CD4-positive, alpha-beta T cell treated with Interleukin-4 for 4 hours (primary cell): ENCODE data around the gene METTL27.
"Not testable (repeated sequence)": the region's sequence is repeated elsewhere in the genome, so short reads cannot be mapped to it uniquely, and the experiment has no call there.

Experiments used
- DNase-seq: peaks from one replicate; pipeline ENCODE4 v3.0.0-alpha.2; 2020

Gene METTL27

GRCh38 chr7:73817121-73817520 is 25.2 kb downstream of the METTL27 start:
- no peak for DNase-seq

GRCh38 chr7:73815436-73815835 is 26.9 kb downstream of the METTL27 start:
- DNase-seq, result no peak

- no peak for DNase-seq
These were observed 29.3 kb downstream of the METTL27 start for GRCh38 chr7:73812996-73813395.

- DNase-seq, result peak; percentile 48
These were observed 30.6 kb downstream of the METTL27 start for GRCh38 chr7:73811760-73812168.

- DNase-seq, result no peak
These were observed 31.3 kb downstream of the METTL27 start for GRCh38 chr7:73810998-73811360.

GRCh38 chr7:73809467-73809951 is 32.8 kb downstream of the METTL27 start:
- no peak for DNase-seq

GRCh38 chr7:73802459-73802858 is 39.9 kb downstream of the METTL27 start:
- DNase-seq, result no peak

GRCh38 chr7:73801577-73801976 is 40.7 kb downstream of the METTL27 start:
- no peak for DNase-seq

GRCh38 chr7:73799282-73800141 is 42.8 kb downstream of the METTL27 start:
- no peak for DNase-seq

- DNase-seq, result not testable (repeated sequence)
These were observed 45.1 kb downstream of the METTL27 start for GRCh38 chr7:73797176-73797575.

- DNase-seq, result not testable (repeated sequence)
These were observed 45.7 kb downstream of the METTL27 start for GRCh38 chr7:73796656-73797055.

GRCh38 chr7:73795188-73795587 is 47.1 kb downstream of the METTL27 start:
- not testable (repeated sequence) for DNase-seq

- not testable (repeated sequence) for DNase-seq
These were observed 51.1 kb downstream of the METTL27 start for GRCh38 chr7:73791170-73791690.

- DNase-seq, result no peak
These were observed 53.3 kb downstream of the METTL27 start for GRCh38 chr7:73789051-73789450.

GRCh38 chr7:73787786-73788048 is 54.6 kb downstream of the METTL27 start:
- DNase-seq, result not testable (repeated sequence)

GRCh38 chr7:73786588-73786987 is 55.7 kb downstream of the METTL27 start:
- no peak for DNase-seq
